ENCODE measurements around the gene TBPL1.

The TBPL1 gene

DNA sequence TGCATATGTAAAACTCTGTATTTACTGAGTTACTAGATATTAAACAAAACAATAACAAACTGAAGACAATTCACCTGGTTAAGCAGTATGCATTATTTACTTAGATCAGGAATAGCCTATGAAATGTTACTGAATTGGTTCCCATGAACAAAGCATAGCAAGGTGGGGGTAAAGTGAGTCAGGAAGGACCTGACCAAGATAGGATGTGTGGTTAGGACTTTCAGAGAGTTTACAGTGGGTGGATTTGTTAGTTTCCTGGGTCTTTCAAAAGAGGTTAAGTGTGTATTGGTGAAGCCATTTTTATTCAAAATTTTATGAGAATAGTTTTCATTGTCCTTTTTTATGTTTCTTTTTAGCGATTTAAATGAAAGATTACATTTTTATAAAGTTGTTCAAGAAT lies 32.9 kb downstream of the TBPL1 start:
- no peak overlapping the region for H3K4me3 ChIP-seq (ENCODE audit: low read depth, low read length)
- TF ChIP-seq, protein P1, sequence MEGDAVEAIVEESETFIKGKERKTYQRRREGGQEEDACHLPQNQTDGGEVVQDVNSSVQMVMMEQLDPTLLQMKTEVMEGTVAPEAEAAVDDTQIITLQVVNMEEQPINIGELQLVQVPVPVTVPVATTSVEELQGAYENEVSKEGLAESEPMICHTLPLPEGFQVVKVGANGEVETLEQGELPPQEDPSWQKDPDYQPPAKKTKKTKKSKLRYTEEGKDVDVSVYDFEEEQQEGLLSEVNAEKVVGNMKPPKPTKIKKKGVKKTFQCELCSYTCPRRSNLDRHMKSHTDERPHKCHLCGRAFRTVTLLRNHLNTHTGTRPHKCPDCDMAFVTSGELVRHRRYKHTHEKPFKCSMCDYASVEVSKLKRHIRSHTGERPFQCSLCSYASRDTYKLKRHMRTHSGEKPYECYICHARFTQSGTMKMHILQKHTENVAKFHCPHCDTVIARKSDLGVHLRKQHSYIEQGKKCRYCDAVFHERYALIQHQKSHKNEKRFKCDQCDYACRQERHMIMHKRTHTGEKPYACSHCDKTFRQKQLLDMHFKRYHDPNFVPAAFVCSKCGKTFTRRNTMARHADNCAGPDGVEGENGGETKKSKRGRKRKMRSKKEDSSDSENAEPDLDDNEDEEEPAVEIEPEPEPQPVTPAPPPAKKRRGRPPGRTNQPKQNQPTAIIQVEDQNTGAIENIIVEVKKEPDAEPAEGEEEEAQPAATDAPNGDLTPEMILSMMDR (IDR thresholded peaks at IDR 0.05; ENCODE audit: insufficient read depth, low read depth, low read length, missing control alignments), result no peak
- DNase-seq (ENCODE audit: low read depth), result no peak

DNA sequence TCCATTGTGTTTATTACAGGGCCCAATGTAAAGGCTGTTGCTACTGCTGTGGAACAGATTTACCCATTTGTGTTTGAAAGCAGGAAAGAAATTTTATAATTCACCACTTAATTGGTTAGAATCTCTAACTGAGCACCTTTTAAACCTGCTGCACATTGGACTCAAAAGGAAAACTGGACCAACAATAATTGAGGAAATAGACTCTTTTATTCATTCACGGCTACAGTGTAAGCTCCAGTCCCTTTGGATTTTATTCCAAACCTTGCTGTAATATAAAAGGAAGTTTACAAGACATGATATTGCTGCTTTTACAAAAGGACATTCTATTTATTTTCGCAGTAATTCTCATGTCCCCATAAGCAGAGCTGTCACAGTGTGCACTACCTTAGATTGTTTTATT lies 33.9 kb downstream of the TBPL1 start:
- no peak for DNase-seq (ENCODE audit: low read depth)
- H3K4me3 ChIP-seq (ENCODE audit: low read depth, low read length), result no peak overlapping the region
- TF ChIP-seq, protein P1 (IDR thresholded peaks at IDR 0.05; ENCODE audit: insufficient read depth, low read depth, low read length, missing control alignments), result no peak

- DNase-seq (ENCODE audit: low read depth), result no peak
- TF ChIP-seq, protein P1 (IDR thresholded peaks at IDR 0.05; ENCODE audit: insufficient read depth, low read depth, low read length, missing control alignments), result no peak
- H3K4me3 ChIP-seq (ENCODE audit: low read depth, low read length), result no peak overlapping the region
Observed at GRCh38 chr6:133989525-133989924, 36.5 kb downstream of the TBPL1 start.

- no peak overlapping the region for H3K4me3 ChIP-seq (ENCODE audit: low read depth, low read length)
- TF ChIP-seq, protein P1 (IDR thresholded peaks at IDR 0.05; ENCODE audit: insufficient read depth, low read depth, low read length, missing control alignments), result no peak
- no peak for DNase-seq (ENCODE audit: low read depth)
Observed at GRCh38 chr6:133990321-133990720, 37.3 kb downstream of the TBPL1 start.

DNA sequence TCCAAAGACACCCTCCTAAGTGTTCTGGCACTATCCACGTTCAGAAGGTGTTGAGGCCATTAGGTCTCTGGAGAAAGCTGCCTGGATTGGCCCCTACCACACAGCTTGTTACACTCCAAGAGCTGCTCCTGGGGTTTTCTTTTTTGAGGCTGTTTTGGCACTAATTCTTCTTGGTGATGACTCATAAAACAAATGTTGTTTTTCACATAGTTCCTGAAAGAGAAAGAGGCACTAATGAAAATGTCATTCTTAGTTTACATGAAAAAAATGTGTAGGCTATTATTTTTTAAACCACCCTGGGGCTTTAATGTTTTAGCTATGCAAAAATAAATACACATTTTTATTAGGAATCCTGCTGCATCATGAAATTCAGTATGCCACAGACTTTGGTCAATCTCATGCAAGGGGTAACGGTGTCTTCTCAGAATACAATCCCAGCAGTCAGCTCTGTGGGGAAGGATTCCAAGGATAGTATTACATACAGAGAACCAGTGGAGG lies 38.1 kb downstream of the TBPL1 start:
- no peak for DNase-seq (ENCODE audit: low read depth)
- no peak overlapping the region for H3K4me3 ChIP-seq (ENCODE audit: low read depth, low read length)
- TF ChIP-seq, protein P1 (IDR thresholded peaks at IDR 0.05; ENCODE audit: insufficient read depth, low read depth, low read length, missing control alignments), result no peak

DNA sequence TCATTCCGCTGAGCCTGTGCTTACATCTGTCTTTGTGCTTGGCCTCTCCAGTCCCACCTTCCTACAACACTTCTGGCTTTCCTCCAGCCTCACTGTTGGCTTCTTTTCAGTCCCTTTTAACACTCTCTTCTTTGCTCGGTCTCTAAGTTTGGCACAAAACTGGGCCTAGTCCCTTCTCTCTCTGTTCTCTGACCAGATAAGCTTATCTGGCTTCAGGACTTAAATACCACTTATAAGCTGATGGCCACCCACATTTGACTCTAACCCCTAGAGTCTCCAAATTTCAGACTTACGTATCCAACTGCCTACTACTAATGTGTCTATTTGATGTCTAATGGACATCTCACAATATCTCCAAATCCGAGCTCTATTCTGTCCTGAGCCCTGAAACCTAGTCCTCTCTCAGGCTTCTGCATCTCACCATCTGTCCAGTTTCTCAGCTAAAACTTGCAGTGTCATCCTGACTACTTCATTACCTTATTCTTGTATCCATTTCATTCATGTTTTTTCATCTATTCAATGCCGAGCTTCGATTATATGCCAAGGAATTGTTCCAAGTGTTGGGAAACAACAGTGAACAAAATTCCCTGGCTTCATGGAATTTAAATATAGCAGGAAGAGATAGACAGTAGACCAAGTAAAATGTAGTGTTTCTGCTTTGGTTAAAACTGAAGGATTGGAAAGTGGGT lies 40.1 kb downstream of the TBPL1 start:
- no peak overlapping the region for H3K4me3 ChIP-seq (ENCODE audit: low read depth, low read length)
- TF ChIP-seq, protein P1 (IDR thresholded peaks at IDR 0.05; ENCODE audit: insufficient read depth, low read depth, low read length, missing control alignments), result no peak
- no peak for DNase-seq (ENCODE audit: low read depth)

- H3K4me3 ChIP-seq (ENCODE audit: low read depth, low read length), result no peak overlapping the region
- DNase-seq (ENCODE audit: low read depth), result no peak
- TF ChIP-seq, protein P1 (IDR thresholded peaks at IDR 0.05; ENCODE audit: insufficient read depth, low read depth, low read length, missing control alignments), result no peak
Observed at GRCh38 chr6:133995296-133995695, 42.3 kb downstream of the TBPL1 start.
